HepG2 (cell line): ENCODE results near the gene PLCB2. TPM values are rescaled to one million over a fixed set of nuclear protein-coding genes. Genes with fewer than 3 reads are reported as not detected.

Source experiments
- ATAC-seq: fragments of 200-7000 bp; cut with Tn5 transposase; 3 replicates; pipeline ENCODE4 v1.9.1; 2020; ENCODE audit warnings: mild to moderate bottlenecking, moderate library complexity
- BruUV-seq: library from RNA; stranded (reverse); fragments of 400-500 nt; replicated peaks from 2 replicates; lab custom pipeline; 2021; lab: Mats Ljungman, UMichigan
- CTCF ChIA-PET: fragments of 300-600 bp; formaldehyde crosslinking; extraction: SDS; loops from one replicate; lab custom pipeline; 2021; ENCODE audit warnings: low total read pairs, inconsistent platforms, low intra/inter-chr PET ratio; lab: Yijun Ruan, JAX
- POLR2A ChIA-PET: fragments of 350-600 bp; sonication (Branson Sonifier 250); formaldehyde crosslinking; loops from one replicate; lab custom pipeline; 2020; ENCODE audit warnings: antibody characterized with exemption, inconsistent platforms; lab: Yijun Ruan, JAX
- DNase-seq: peaks from one replicate; pipeline ENCODE4 v3.0.0-alpha.2; 2015; ENCODE audit warnings: low spot score
- FAIRE-seq: peaks from 3 replicates; lab custom pipeline; 2011; peaks lifted over from hg19 to GRCh38; lab: Jason Lieb, UNC
- H2AFZ ChIP-seq: one replicate; pipeline ENCODE4 v1.6.1; 2011; ENCODE audit warnings: low read length, inconsistent platforms
- H3K27ac ChIP-seq: fragments of 300-600 bp; 3 replicates; pipeline ENCODE4 v1.8.0; 2011; ENCODE audit warnings: mixed run types, mild to moderate bottlenecking, mixed read lengths, low read length, inconsistent platforms; ENCODE audit not compliant: insufficient read depth; ENCODE audit errors: extremely low read length
- H3K27me3 ChIP-seq, 2 experiments: fragments of 200-600 bp in 1 of 2; 2 replicates in 1 of 2; 3 replicates in 1 of 2; pipeline versions ENCODE4 v1.6.0 to v1.8.0; 2011; ENCODE audit warnings: low read length in 2 of 2, mild to moderate bottlenecking in 2 of 2, moderate library complexity in 2 of 2, inconsistent platforms in 1 of 2; ENCODE audit not compliant: insufficient read depth in 2 of 2, control insufficient read depth in 1 of 2
- H3K36me3 ChIP-seq, 2 experiments: fragments of 200-600 bp in 1 of 2; replicated peaks in 1 of 2; 2 replicates in 1 of 2; 3 replicates in 1 of 2; pipeline versions ENCODE4 v1.5.1 to v1.8.0; 2011; ENCODE audit warnings: low read length in 2 of 2, inconsistent platforms in 1 of 2; ENCODE audit not compliant: insufficient read depth in 2 of 2, control insufficient read depth in 1 of 2
- H3K4me1 ChIP-seq: 2 replicates; pipeline ENCODE4 v1.5.1; 2012; ENCODE audit warnings: low read length, inconsistent platforms; ENCODE audit not compliant: insufficient read depth
- H3K4me2 ChIP-seq: 2 replicates; pipeline ENCODE4 v1.6.0; 2011; ENCODE audit warnings: low read depth, low read length, inconsistent platforms
- H3K4me3 ChIP-seq, 3 experiments: fragments of 200-600 bp in 1 of 3; sonication (generic), shearing (Covaris generic) in 1 of 3; replicated peaks in 1 of 3; 2 replicates each; pipeline ENCODE4 v1.5.1; 2011 to 2016; ENCODE audit warnings: low read length in 3 of 3, inconsistent platforms in 2 of 3, low read depth in 2 of 3, mild to moderate bottlenecking in 2 of 3, control low read depth in 1 of 3, mixed read lengths in 1 of 3; ENCODE audit not compliant: insufficient read depth in 1 of 3
- H3K79me2 ChIP-seq: one replicate; pipeline ENCODE4 v1.6.1; 2011; ENCODE audit warnings: low read length, inconsistent platforms; ENCODE audit not compliant: insufficient read depth
- H3K9ac ChIP-seq: 2 replicates; pipeline ENCODE4 v1.6.0; 2011; ENCODE audit warnings: mild to moderate bottlenecking, low read depth, low read length, inconsistent platforms; ENCODE audit not compliant: insufficient read depth
- H3K9me3 ChIP-seq: 2 replicates; pipeline ENCODE4 v1.5.1; 2012; ENCODE audit warnings: mild to moderate bottlenecking, low read length
- H4K20me1 ChIP-seq: 2 replicates; pipeline ENCODE4 v1.6.0; 2011; ENCODE audit warnings: inconsistent platforms, mild to moderate bottlenecking, low read length, moderate library complexity; ENCODE audit not compliant: insufficient read depth
- ARID5B ChIP-seq: IDR thresholded peaks from 2 replicates; pipeline ENCODE4 v1.4.0; 2020; ENCODE audit warnings: mild to moderate bottlenecking, missing genetic modification reagents
- FOXA1 ChIP-seq, 2 experiments: fragments of 450-650 bp in 1 of 2; sonication (generic) in 1 of 2; formaldehyde crosslinking in 1 of 2; IDR thresholded peaks; 2 replicates each; pipeline versions ENCODE4 v1.4.0 to v1.6.1; 2016 to 2020; ENCODE audit warnings: missing genetic modification reagents in 1 of 2
- ISX ChIP-seq: sonication (generic); formaldehyde crosslinking; conservative IDR thresholded peaks from 2 replicates; pipeline ENCODE4 v1.5.0; 2020; ENCODE audit warnings: missing genetic modification reagents
- SATB2 ChIP-seq: sonication (generic); formaldehyde crosslinking; IDR thresholded peaks from 2 replicates; pipeline ENCODE4 v1.5.0; 2020; ENCODE audit warnings: missing genetic modification reagents
- ZNF687 ChIP-seq: sonication (generic); formaldehyde crosslinking; IDR thresholded peaks from 2 replicates; pipeline ENCODE4 v1.5.1; 2020; ENCODE audit warnings: mild to moderate bottlenecking, missing genetic modification reagents, moderate library complexity
- WGBS: methylation state at CpG from one replicate; pipeline ENCODE4 v1.1.6; 2017; ENCODE audit warnings: low lambda C conversion rate; 5-methylcytosine and 5-hydroxymethylcytosine counted together
- in situ Hi-C: cut with HindIII; loops from 2 replicates; pipeline ENCODE4 v1.10.0; 2017; ENCODE audit warnings: low pct_unique_long_range_greater_than_20kb; ENCODE audit not compliant: extremely low pct_ligation_motif_present
- intact Hi-C: fragments of 100-400 bp; cut with micrococcal nuclease; formaldehyde crosslinking; loops from one replicate; pipeline ENCODE4 v1.10.0; 2022; ENCODE audit not compliant: unreplicated experiment
- polyA plus RNA-seq, 8 experiments: library from polyadenylated mRNA; depleted of rRNA in 3 of 8; stranded (reverse) in 7 of 8; unstranded in 1 of 8; fragments of >200 nt; fragmentation: Illumina TruSeq in 4 of 8; extraction: Trizol in 4 of 8; gene quantifications; 2 replicates each; pipeline versions ENCODE4 v1.2.1 to v1.2.3, GENCODE V29; 2011 to 2016; ENCODE audit warnings: low read depth in 4 of 8, missing spikeins in 1 of 8, mixed read lengths in 1 of 8; ENCODE audit not compliant: insufficient read depth in 1 of 8
- total RNA-seq, 5 experiments: library from RNA; depleted of rRNA; stranded (reverse); fragments of >200 nt; fragmentation: Illumina TruSeq; extraction: Trizol; gene quantifications; 2 replicates each; pipeline ENCODE4 v1.2.3, GENCODE V29; 2016; ENCODE audit warnings: low read depth in 1 of 5
- TF ChIP-seq, protein P1 (sequence below): sonication (generic); formaldehyde crosslinking; IDR thresholded peaks from 2 replicates; pipeline ENCODE4 v1.5.1; 2020; ENCODE audit warnings: missing genetic modification reagents, mild to moderate bottlenecking, borderline replicate concordance
- TF ChIP-seq, protein P2 (sequence below): sonication (generic); formaldehyde crosslinking; IDR thresholded peaks from 2 replicates; pipeline ENCODE4 v1.4.0; 2020; ENCODE audit warnings: missing genetic modification reagents
- TF ChIP-seq, protein P3 (sequence below): sonication (generic); formaldehyde crosslinking; IDR thresholded peaks from 2 replicates; pipeline ENCODE4 v1.4.0; 2020; ENCODE audit warnings: missing genetic modification reagents; ENCODE audit errors: not compliant biosample characterization

PLCB2 gene
- total and polyA plus RNA-seq, 2 of the 13 experiments (the other 11 are each of a cell fraction or from before 2014, with no cell fraction given) = 0.11 TPM; not detected in 1

DNA sequence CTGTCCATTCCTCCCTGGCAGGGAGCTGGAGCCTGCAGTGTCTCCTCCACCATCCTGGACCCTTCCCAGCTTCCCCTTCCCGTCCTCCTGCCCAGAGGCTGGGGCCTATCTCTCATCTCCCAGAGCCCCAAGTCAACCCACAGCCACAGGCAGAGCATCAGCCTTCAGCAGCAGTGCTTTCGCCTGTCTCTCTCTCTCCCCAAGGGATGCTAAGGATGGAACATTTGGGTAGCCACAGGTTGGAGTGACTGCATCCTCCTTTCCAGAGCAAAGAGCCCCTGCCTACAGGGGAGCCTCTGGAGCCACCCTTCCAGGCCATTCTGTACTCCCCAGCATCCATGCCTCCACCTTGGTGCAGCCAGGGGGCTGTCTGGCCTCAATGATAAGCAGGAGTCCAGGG lies 4.2 kb downstream of the PLCB2 start (continued):
- TF ChIP-seq ARID5B (CRISPR knock-in tag) = no peak
- no peak for TF ChIP-seq ISX (CRISPR knock-in tag)
- TF ChIP-seq SATB2 = no peak
- TF ChIP-seq, all 625 proteins: peak for 0

GRCh38 chr15:40302981-40303380 lies 4.8 kb downstream of the PLCB2 start:
- intact Hi-C loops (no loop called here), in situ Hi-C loops (no loop called here)
- Histone ChIP-seq H4K20me1 (no peaks in the 10 kb centered on the region), H3K4me3 (no peak overlapping the region), H3K36me3 (no peaks in the 10 kb centered on the region), H3K9ac (no peak overlapping the region), H3K27me3 (peaks cover 7 to 69% of the 10 kb centered on the region in 2 experiments), H3K79me2 (no peaks in the 10 kb centered on the region), H3K4me1 (no peaks in the 10 kb centered on the region), H2AFZ (no peak overlapping the region), H3K27ac (no peak overlapping the region), H3K9me3 (no peaks in the 10 kb centered on the region), H3K4me2 (no peak overlapping the region)
- no peak for DNase-seq
- CTCF ChIA-PET = no interaction called here
- 21% methylated on average over 6 of the region's 11 CpGs for WGBS
- FAIRE-seq = no peak
- ATAC-seq = no peak
- no peak for TF ChIP-seq FOXA1 (IDR thresholded peaks at IDR 0.05)
- TF ChIP-seq FOXA1 (CRISPR knock-in tag; IDR thresholded peaks at IDR 0.05) = no peak
- TF ChIP-seq, protein P1, sequence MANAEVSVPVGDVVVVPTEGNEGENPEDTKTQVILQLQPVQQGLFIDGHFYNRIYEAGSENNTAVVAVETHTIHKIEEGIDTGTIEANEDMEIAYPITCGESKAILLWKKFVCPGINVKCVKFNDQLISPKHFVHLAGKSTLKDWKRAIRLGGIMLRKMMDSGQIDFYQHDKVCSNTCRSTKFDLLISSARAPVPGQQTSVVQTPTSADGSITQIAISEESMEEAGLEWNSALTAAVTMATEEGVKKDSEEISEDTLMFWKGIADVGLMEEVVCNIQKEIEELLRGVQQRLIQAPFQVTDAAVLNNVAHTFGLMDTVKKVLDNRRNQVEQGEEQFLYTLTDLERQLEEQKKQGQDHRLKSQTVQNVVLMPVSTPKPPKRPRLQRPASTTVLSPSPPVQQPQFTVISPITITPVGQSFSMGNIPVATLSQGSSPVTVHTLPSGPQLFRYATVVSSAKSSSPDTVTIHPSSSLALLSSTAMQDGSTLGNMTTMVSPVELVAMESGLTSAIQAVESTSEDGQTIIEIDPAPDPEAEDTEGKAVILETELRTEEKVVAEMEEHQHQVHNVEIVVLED (CRISPR knock-in tag) = no peak
- TF ChIP-seq ZNF687 (CRISPR knock-in tag) = no peak
- TF ChIP-seq, protein P2, sequence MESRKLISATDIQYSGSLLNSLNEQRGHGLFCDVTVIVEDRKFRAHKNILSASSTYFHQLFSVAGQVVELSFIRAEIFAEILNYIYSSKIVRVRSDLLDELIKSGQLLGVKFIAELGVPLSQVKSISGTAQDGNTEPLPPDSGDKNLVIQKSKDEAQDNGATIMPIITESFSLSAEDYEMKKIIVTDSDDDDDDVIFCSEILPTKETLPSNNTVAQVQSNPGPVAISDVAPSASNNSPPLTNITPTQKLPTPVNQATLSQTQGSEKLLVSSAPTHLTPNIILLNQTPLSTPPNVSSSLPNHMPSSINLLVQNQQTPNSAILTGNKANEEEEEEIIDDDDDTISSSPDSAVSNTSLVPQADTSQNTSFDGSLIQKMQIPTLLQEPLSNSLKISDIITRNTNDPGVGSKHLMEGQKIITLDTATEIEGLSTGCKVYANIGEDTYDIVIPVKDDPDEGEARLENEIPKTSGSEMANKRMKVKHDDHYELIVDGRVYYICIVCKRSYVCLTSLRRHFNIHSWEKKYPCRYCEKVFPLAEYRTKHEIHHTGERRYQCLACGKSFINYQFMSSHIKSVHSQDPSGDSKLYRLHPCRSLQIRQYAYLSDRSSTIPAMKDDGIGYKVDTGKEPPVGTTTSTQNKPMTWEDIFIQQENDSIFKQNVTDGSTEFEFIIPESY (CRISPR knock-in tag) = no peak
- TF ChIP-seq, protein P3, sequence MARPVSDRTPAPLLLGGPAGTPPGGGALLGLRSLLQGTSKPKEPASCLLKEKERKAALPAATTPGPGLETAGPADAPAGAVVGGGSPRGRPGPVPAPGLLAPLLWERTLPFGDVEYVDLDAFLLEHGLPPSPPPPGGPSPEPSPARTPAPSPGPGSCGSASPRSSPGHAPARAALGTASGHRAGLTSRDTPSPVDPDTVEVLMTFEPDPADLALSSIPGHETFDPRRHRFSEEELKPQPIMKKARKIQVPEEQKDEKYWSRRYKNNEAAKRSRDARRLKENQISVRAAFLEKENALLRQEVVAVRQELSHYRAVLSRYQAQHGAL (CRISPR knock-in tag) = no peak
- BruUV-seq = no TSS peak
- POLR2A ChIA-PET = no interaction called here
